HuH-7 (cell line): Measurements from ENCODE around the gene TTC6.

Experiments used
- DNase-seq: peaks from one replicate; pipeline ENCODE4 v3.0.0; 2011; ENCODE audit warnings: low spot score

The TTC6 gene

DNA sequence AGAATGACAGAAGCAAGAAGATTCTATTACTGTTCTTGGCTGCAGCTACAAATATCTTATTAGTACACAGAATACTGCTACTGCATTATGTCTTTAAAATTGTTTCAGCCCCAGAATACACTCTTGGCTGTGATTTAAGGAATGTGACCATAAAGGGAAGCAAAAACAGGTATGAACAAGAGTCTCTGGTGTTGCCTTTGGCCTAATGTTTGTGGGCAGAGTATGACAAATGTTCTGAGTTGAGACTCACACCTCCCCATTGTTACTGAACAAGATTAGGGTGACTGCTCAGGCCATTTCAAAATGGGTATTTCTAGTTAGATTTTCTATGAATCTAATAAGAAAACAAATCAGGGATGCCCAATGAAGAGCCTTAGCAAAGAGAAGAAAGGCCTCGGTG is 28.5 kb downstream of the TTC6 start:
- no peak for DNase-seq

GRCh38 chr14:37625597-37626595 is 30.5 kb downstream of the TTC6 start:
- DNase-seq, result no peak

DNA sequence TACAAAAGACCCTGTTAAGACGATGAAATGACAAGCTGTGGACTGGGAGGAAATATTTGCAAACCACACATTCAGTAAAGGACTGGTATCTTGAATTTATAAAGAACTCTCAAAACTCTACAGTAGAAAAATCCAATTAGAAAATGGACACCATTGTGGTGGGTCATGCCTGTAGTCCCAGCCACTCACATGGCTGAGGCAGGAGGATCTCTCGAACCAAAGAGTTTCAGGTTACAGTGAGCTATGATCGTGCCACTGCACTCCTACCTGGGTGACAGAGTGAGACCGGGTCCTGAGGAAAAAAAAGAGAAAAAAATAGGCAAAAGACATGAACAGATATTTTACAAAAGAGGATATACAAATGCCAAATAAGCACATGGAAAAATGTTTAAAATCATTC is 41.9 kb downstream of the TTC6 start:
- DNase-seq, result no peak

GRCh38 chr14:37638599-37638998 is 43.2 kb downstream of the TTC6 start:
- DNase-seq, result no peak

DNA sequence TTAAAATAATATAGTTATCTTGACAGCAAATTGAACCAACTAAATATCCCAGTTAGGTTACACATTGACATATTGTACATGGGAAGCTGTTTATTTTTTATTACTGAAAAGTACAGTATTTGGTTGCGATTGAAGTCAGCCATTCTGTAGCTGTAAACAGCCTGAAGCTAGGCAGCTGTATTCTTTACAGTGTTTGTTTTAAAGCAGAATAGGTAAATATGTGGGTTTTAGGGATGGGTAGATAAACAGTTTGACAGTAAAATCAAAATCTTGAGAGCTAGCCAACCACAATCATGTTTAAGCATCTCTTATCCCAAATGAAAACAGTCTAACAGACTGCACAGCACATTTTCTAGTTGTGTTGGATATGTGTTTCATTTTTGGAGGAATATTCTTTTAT is 45.7 kb downstream of the TTC6 start:
- DNase-seq, result no peak

DNA sequence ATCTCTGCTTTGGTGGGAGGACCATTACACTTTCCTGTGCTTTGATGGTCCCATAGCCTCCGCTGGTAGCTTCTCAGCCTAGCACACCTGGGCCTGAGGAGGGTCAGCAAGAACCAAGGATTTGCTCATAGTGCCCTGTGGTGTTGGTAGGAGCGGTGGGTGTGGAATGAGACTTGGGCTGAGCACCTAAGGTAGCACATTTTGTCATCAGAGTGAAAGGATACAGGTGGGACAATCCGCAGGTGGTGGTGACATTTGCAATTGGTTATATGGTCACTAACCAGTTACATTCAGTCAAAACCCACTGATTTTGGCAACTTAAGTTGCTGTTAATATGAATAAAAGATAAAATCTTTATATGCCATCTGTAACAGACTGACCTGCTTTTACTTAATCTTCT is 46.7 kb downstream of the TTC6 start:
- no peak for DNase-seq

DNA sequence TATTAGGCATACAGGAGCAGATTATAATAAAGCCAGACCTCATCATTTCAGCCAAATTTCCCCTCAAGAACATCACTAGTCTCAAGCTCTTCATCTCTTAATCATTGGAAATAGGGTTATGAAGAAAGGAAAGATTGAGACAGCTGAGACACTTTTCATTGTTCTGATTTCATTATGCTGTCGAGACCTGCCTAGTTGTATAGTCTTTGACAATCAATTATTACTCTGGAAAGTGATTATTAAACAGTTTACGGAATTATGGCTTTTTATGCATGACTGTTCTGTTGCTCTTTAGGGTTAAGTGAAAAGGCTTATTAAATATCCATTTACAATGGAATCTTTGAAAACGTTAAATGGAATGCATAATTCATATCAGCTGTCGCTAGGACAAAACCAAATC is 48.3 kb downstream of the TTC6 start:
- no peak for DNase-seq
